HG03442 (cell line): Measurements from ENCODE around the gene BEX2.
A peak's percentile ranks its signal among the peaks of the same experiment; 100 is the strongest.
"Not testable (repeated sequence)": the region's sequence is repeated elsewhere in the genome, so short reads cannot be mapped to it uniquely, and the experiment has no call there.

Source experiments
- ATAC-seq: cut with Tn5 transposase; IDR thresholded peaks from one replicate; pipeline ENCODE4 v1.9.1; 2021; ENCODE audit warnings: mild to moderate bottlenecking, moderate library complexity; ENCODE audit not compliant: unreplicated experiment

The BEX2 gene

DNA sequence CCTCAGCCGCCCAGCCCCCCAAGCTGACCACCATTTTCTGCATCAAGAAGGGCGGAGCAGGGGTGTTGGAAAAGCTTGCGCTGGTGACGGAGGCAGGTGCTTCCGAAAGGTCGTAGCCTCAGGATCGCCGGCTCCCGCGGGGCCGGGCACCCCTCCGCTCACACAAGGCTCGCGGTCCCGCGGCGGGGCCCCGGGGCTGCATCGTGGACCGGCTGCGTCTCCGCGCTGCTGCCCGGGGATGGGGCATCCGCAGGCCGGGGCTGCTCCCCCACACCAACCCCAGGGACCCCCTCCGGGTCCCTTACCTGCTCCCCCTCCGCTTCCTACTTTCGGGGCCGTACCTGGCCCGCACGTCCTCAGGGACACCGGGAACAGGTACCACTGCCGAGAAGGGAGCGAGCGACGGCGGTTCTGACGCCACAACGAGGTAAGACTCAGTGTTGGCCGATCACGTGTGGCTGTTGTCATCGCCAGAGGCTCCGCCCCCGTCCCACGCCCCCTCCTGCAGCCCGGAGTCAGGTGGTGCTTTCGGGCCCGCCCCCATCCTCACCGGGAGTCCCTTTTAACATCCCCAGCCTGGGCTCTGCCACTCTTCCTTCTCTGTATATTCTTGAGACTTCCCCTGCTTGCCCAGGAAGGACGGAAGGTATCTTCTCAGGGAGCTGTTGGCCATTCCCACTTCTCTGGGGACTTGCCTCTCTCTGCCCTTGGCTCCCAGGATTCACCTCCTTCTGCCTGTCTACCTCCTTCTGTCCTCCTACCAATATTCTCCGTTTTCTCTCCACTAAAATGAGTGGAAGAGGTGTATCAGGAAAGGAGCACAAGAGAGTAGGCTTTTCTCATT is at the start of gene BEX2:
TSS of gene BEX2 (minus strand) at position 436 of the 844 bp plus-strand sequence. CDS start 1,014 bp downstream, outside the sequence.
- peak; percentile 99 for ATAC-seq

- ATAC-seq, result no peak
Measured at GRCh38 chrX:103360092-103360491, 49.3 kb upstream of the BEX2 start.

DNA sequence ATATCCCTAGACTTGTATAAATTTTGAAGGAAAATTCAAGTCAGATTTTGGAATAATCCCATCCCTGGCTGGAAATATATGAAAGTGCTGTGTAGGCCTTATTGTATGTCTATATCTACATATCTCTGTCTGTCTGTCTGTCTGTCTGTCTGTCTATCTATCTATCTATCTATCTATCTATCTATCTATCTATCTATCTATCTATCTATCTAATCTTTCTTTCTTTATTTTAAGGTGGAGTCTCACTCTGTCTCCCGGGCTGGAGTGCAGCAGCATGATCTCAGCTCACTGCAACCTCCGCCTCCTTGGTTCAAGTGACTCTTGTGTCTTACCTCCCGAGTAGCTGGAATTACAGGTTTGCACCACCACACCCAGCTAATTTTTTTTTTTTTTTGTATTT is 48.8 kb upstream of the BEX2 start:
- not testable (repeated sequence) for ATAC-seq

DNA sequence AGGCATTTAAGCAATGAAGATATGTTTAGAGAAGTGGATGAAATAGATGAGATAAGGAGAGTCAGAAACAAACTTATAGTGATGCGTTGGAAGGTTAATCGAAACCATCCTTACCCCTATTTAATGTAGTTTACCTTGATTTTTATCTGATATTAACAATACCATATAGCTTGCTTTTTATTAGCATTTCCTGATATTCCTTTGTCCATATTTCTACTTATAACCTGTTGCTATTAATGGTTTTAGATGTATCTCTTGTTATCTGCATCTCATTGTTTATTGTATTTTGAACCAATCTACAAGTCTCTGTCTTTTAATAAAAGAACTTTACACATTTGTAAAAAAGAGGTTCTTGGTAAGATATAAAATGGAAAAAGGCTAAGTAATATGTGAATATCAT is 47.1 kb upstream of the BEX2 start:
- no peak for ATAC-seq

GRCh38 chrX:103356858-103357257 is 46.1 kb upstream of the BEX2 start:
- ATAC-seq, result no peak

DNA sequence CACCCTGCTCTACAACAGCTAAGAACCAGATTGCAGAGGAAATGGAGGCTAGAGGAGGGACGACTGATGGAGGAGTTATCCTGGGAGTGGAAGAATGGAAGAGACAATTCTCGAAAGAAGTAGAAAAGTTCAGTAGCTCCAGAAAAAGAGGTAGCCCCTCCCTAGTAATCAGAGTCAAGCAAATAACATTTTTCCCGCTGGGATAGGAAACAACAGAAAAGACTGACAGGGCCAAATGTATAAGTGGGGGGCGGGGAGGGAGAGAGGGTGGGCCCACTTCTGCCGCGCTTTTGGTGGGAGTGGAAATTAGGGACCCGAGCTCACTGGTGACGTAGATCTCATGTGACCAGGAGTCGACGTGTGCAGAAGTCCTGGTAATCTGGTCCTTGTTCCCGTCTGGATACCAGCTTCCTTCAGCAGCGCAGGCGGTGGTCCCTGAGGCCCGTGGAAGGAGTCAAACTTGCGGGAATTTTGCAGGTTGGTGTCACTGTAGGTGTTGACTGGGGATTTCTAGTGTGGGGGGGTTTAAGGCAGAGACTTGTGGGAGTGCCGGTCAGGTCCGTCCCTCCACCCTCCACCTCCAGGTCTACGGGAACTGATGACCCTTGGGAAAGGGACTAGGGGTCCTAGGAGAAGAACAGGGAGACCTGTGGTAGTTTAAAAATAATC is 45.5 kb upstream of the BEX2 start, which contains the start of gene TCEAL9:
TSS of gene TCEAL9 (plus strand) at position 377 of the 669 bp plus-strand sequence. CDS start 1,179 bp downstream, outside the sequence.
- no peak for ATAC-seq

GRCh38 chrX:103347682-103348397 is 37.0 kb upstream of the BEX2 start:
- no peak for ATAC-seq

- no peak for ATAC-seq
Measured at GRCh38 chrX:103344606-103345005, 33.8 kb upstream of the BEX2 start.

- ATAC-seq, result no peak
Measured at GRCh38 chrX:103343105-103343504, 32.3 kb upstream of the BEX2 start.

DNA sequence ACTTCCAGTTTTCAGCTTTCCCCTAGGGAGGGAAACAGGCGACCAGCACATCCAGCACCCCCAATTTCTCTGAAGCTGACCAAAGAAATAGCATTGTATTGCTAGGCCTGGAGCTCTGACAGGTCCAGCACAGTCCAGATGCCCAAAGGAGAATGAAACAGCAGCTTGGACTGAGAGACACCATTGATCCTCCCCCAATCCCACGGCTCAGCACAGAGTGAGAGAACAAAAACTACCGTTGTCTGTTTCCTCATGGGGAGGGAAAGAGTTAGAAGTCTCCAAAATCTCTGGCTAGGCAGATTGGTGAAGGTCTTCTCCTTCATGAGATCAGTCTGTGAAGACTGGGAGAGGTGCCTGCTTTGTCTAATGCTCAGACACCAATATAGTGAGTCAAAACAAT is 27.9 kb upstream of the BEX2 start:
- no peak for ATAC-seq

DNA sequence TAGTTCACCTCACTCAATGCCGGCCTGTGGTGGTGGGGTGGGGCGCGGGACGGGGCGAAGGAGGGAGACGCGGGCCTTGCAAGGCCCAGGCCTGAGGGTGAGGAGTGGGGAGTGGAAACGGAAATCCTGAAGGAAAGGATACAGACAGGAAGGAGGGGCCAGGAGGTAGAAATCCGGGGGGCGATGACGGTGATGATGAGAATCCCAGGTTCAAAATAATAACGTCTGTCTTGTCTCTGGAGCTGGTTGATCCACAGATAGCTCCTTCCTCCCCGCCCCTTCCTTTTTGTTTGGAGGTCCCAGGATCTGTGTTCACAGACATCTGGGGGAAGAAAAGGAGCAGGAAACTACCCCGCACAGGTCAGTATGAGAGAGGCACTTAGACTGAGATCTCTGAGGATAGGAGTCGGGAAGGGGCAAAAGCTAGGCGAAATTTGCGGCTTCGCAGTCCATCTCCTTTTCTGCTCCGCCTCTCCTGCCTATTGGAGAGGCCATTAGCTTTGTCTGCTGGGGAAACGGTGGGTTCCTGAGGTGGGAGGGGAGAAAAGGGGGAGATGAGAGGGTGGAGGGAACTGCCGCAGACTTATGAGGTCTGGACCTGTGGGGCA is 20.0 kb upstream of the BEX2 start:
- ATAC-seq, result no peak

DNA sequence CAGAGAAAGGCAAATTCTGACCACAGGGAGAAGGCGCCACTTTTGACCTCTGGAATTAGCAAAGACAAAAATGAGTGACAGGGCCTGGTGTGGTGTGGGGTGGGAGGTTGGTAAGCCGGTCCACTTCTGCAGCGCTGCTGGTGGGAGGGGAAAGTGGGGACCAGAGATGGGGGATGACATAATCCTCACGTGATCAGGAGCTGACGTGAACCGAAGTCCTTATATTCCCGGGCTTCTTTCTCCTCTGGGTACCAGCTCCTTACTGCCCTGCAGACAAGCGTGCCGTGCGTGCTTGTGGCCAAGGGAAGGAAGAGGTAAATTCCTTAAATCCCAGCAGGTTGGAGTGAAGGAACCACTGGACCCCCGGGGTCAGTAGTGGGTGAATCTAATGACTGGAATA is 19.2 kb upstream of the BEX2 start, which contains the start of gene TCEAL7:
TSS of gene TCEAL7 (plus strand) at position 249 of the 400 bp plus-strand sequence. CDS start 1,165 bp downstream, outside the sequence.
- no peak for ATAC-seq

DNA sequence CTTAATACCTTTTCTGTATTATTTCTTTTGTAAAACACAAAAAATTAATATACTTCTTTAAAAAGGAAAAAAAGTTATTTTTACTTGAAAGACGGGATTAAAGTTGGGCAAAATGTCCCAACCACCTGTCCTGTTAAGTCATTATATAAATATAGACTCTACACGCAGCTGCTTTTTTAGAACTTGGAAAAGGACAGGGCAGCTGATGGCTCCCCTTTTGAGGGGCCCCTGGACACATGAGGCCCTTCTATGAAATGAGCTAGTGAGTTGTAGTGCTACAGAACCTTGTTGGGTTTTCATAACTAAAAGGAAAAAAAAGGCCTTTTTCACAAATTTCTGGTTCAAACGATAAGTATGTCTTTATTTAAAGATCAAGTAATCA is 600 bp upstream of the BEX2 start:
- no peak for ATAC-seq

DNA sequence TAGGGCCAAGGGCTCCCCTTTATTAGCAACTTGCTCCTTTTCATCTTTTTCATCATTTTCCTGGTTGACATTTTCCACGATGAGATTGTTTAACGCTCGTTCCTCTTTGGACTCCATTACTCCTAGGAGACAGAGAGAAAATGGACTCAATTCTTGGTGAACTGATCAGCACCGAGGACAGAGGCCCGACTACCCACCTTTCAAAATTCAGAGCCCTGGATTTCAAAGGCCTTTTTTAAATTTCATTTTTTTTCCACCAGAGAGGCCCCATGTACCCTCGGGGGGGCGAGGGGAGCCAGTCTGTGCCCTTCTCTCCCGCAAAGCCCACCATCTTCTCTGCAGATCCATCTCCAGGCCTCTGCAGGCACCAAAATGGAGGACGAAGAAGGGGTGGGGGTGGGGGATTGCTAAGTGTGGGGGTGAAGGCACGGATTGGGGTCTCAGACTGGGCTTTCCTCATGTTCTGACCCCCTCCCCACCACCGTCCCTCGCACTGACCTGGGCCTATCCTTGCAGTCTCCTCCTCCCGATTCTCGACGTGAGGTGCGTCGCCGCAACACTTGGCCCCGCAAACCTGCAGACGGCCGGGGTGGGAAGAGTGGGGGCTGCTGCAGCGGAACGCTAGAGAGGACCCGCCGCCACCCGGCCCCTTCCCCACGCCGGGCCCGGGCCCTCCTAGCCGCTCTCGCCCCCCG is 783 bp downstream of the BEX2 start:
- no peak for ATAC-seq

DNA sequence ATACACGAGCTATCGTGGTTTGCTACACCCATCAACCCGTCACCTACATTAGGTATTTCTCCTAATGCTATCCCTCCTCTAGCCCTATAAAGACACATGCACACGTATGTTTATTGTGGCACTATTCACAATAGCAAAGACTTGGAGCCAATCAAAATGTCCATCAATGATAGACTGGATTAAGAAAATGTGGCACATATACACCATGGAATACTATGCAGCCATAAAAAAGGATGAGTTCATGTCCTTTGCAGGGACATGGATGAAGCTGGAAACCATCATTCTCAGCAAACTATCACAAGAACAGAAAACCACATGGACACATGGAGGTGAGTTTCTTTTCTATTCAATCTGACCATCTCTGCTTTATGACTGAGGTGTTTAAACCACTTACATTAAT is 5.1 kb downstream of the BEX2 start:
- ATAC-seq, result not testable (repeated sequence)

- ATAC-seq, result no peak
Measured at GRCh38 chrX:103304705-103305104, 6.1 kb downstream of the BEX2 start.

- ATAC-seq, result no peak
Measured at GRCh38 chrX:103293118-103293517, 17.7 kb downstream of the BEX2 start.

DNA sequence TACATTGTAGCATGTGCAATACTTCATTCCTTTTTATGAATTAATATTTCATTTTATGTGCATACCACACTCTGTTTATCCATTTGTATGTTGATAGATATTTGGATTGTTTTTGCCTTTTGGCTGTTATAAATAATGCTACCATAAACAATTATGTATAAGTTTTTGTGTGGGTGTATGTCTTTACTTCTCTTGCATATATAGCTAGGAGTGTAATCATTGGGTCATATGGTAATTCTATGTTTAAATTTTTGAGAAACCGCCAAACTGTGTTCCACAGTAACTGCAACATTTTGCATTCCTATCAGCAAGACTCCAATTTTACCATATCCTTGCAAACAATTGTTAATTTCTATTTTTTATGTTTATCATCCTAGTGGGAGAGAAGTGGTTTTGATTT is 31.2 kb downstream of the BEX2 start:
- no peak for ATAC-seq

- ATAC-seq, result no peak
Measured at GRCh38 chrX:103276581-103277002, 34.2 kb downstream of the BEX2 start, which contains the start of gene TCEAL5. Gene TCEAL5 (minus strand): TSS chrX:103276750. CDS start chrX:103274563, 2,187 bp downstream.

DNA sequence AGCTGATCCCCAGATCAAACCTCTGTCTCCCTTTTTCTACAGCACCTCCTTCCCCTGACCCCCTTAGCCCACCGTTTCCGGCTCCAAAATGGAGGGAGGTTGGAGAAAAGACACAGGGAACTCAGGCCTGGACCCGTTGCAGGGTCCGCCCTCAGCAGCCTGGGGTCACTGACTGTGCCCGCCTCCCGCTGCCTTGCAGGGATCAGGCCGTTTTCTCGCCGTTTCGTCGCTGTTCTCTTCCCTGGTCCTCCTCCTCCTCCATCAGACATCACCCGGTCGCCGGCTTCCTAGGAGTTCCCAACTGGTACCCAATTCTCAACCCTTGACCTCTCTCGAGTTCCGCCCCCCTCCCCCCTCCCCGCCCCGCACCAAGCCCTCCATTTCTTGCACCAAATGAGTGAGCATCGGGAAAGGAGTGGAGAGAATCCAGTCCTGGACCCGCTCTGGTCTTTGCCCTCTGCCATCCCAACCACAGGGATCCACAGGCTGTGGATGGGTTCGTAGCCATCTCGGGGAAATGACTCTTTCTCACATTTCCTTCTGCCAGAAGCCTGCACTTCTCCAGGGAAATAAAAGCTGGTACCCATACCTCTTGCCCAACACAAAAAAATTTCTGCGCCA is 34.7 kb downstream of the BEX2 start:
- ATAC-seq, result no peak
